ENCODE results near the gene MAPKAP1.

MAPKAP1 gene

DNA sequence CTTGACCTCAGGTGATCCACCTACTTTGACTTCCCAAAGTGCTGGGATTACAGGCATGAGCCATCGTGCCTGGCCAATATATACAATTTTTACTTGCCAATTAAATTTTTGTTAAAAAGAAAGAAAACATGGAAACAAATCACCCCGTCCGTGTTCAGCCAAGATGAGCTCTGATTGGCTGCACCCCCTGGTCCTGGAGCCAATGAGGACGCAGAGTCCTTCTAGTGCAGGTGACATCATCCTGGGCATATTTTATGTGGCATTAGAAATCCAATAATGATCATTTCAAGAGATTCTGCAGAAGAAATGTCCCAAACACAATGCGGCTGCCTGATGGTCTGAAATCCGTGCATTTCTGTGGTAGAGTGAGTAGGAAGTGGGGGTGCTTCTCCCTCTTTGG is 285.8 kb downstream of the MAPKAP1 start:
- TF ChIP-seq POLR2AphosphoS5 (IDR thresholded peaks at IDR 0.05; ENCODE audit: low read depth, low read length) (no peak), PAX5 (IDR thresholded peaks at IDR 0.05; ENCODE audit: insufficient read depth, low read length, severe bottlenecking) (no peak), TAF1 (IDR thresholded peaks at IDR 0.05; ENCODE audit: low read depth, low read length) (no peak), SPI1 (IDR thresholded peaks at IDR 0.05; ENCODE audit: low read depth, low read length) (no peak), POU2F2 (IDR thresholded peaks at IDR 0.05; ENCODE audit: low read depth, low read length) (no peak), POLR2A (IDR thresholded peaks at IDR 0.05; ENCODE audit: low read depth, low read length) (no peak)
- no peak for FAIRE-seq
- no peak for DNase-seq (ENCODE audit: insufficient read length, low spot score)

- FAIRE-seq (no peak), DNase-seq (ENCODE audit: insufficient read length, low spot score) (no peak)
- TF ChIP-seq POLR2AphosphoS5 (IDR thresholded peaks at IDR 0.05; ENCODE audit: low read depth, low read length) (no peak), SPI1 (IDR thresholded peaks at IDR 0.05; ENCODE audit: low read depth, low read length) (no peak), PAX5 (IDR thresholded peaks at IDR 0.05; ENCODE audit: insufficient read depth, low read length, severe bottlenecking) (no peak), POLR2A (IDR thresholded peaks at IDR 0.05; ENCODE audit: low read depth, low read length) (no peak), POU2F2 (IDR thresholded peaks at IDR 0.05; ENCODE audit: low read depth, low read length) (no peak), TAF1 (IDR thresholded peaks at IDR 0.05; ENCODE audit: low read depth, low read length) (no peak)
These were observed 288.6 kb downstream of the MAPKAP1 start for GRCh38 chr9:125418404-125418803.

DNA sequence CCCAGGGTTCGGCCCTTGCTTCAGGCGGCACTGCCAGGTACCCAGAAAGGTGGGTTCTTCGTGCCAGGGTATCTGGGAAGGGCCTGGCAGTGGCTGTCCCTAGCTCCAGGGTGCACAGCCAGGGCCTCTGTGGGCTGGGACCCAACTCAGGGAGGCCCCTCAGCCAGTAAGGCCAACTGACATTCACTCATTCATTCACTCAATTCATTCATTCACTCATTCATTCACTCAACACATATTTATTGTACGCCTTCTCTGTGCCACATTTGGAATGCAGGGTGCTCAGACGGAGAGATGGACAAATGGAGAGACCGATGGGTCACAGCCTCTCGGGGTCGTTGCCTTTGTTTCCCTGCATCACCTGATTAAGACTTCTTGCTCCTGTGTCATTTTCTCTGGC is 290.5 kb downstream of the MAPKAP1 start:
- TF ChIP-seq TAF1 (IDR thresholded peaks at IDR 0.05; ENCODE audit: low read depth, low read length): no peak
- TF ChIP-seq SPI1 (IDR thresholded peaks at IDR 0.05; ENCODE audit: low read depth, low read length): no peak
- no peak for TF ChIP-seq POLR2AphosphoS5 (IDR thresholded peaks at IDR 0.05; ENCODE audit: low read depth, low read length)
- no peak for TF ChIP-seq PAX5 (IDR thresholded peaks at IDR 0.05; ENCODE audit: insufficient read depth, low read length, severe bottlenecking)
- TF ChIP-seq POU2F2 (IDR thresholded peaks at IDR 0.05; ENCODE audit: low read depth, low read length): no peak
- no peak for TF ChIP-seq POLR2A (IDR thresholded peaks at IDR 0.05; ENCODE audit: low read depth, low read length)
- FAIRE-seq: no peak
- DNase-seq (ENCODE audit: insufficient read length, low spot score): no peak

- DNase-seq (ENCODE audit: insufficient read length, low spot score) (no peak), FAIRE-seq (no peak)
- TF ChIP-seq POLR2A (IDR thresholded peaks at IDR 0.05; ENCODE audit: low read depth, low read length) (no peak), POU2F2 (IDR thresholded peaks at IDR 0.05; ENCODE audit: low read depth, low read length) (no peak), PAX5 (IDR thresholded peaks at IDR 0.05; ENCODE audit: insufficient read depth, low read length, severe bottlenecking) (no peak), POLR2AphosphoS5 (IDR thresholded peaks at IDR 0.05; ENCODE audit: low read depth, low read length) (no peak), TAF1 (IDR thresholded peaks at IDR 0.05; ENCODE audit: low read depth, low read length) (no peak), SPI1 (IDR thresholded peaks at IDR 0.05; ENCODE audit: low read depth, low read length) (no peak)
These were observed 291.2 kb downstream of the MAPKAP1 start for GRCh38 chr9:125415583-125416460.

GRCh38 chr9:125413579-125413978 is 293.4 kb downstream of the MAPKAP1 start:
- FAIRE-seq: no peak

DNA sequence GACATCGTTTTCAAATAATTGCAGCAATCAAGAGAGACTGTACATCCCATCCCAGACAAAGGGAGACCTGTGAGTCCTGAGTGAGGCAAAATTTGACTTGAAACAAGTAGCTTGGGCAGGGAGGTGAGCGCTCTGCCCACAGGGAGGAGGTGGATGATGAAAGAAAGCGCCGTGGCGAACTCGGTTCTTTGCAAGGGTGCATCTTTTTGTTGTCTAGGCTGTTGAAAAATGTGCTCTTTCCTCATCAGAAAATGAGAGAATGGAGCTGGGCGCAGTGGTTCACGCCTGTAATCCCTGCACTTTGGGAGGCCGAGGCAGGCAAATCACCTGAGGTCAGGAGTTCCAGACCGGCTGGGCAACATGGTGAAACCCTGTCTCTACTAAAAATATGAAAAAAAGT is 294.8 kb downstream of the MAPKAP1 start:
- TF ChIP-seq POU2F2 (IDR thresholded peaks at IDR 0.05; ENCODE audit: low read depth, low read length) (no peak), POLR2AphosphoS5 (IDR thresholded peaks at IDR 0.05; ENCODE audit: low read depth, low read length) (no peak), TAF1 (IDR thresholded peaks at IDR 0.05; ENCODE audit: low read depth, low read length) (no peak), POLR2A (IDR thresholded peaks at IDR 0.05; ENCODE audit: low read depth, low read length) (no peak), SPI1 (IDR thresholded peaks at IDR 0.05; ENCODE audit: low read depth, low read length) (no peak), PAX5 (IDR thresholded peaks at IDR 0.05; ENCODE audit: insufficient read depth, low read length, severe bottlenecking) (no peak)
- no peak for DNase-seq (ENCODE audit: insufficient read length, low spot score)
- no peak for FAIRE-seq

More at GRCh38 chr9:125413579-125413978, 293.4 kb downstream of the MAPKAP1 start:
- TF ChIP-seq POU2F2 (IDR thresholded peaks at IDR 0.05; ENCODE audit: low read depth, low read length) (no peak), SPI1 (IDR thresholded peaks at IDR 0.05; ENCODE audit: low read depth, low read length) (no peak), PAX5 (IDR thresholded peaks at IDR 0.05; ENCODE audit: insufficient read depth, low read length, severe bottlenecking) (no peak), TAF1 (IDR thresholded peaks at IDR 0.05; ENCODE audit: low read depth, low read length) (no peak), POLR2AphosphoS5 (IDR thresholded peaks at IDR 0.05; ENCODE audit: low read depth, low read length) (no peak), POLR2A (IDR thresholded peaks at IDR 0.05; ENCODE audit: low read depth, low read length) (no peak)
- DNase-seq (ENCODE audit: insufficient read length, low spot score): no peak

DNA sequence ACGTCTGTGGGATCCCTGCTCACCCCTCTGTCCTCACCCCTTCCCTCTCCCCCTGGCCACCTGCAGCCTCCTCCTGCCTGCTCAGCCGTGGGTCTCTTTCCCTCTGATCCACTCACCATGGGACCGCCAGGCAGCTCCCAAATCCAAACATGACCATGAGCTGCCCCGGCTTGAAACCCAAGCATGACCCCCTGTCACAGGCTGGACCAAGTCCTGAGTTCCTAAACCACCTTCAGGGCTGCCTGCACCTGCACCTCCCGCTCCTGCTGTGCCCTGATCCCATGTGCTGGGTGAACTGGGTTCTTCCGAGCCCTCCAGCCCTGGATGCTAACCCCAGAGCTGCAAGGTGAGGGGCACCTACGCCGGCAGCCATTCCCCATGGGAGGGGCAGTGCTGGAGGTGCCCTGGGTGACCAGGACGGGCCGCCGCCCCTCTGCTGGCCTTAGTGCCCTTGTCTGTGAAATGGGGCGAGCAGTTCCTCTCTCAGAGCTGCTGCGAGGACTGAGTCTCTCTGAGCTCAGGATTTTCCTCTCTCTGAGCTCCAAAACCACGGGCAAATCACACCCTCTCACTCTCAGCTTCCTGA is 295.7 kb downstream of the MAPKAP1 start:
- TF ChIP-seq TAF1 (IDR thresholded peaks at IDR 0.05; ENCODE audit: low read depth, low read length): no peak
- TF ChIP-seq SPI1 (IDR thresholded peaks at IDR 0.05; ENCODE audit: low read depth, low read length): 0 out of 2 replicates have a peak, but pooled peaks have one; percentile 12
- DNase-seq (ENCODE audit: insufficient read length, low spot score) (no peak), FAIRE-seq (no peak)

DNA sequence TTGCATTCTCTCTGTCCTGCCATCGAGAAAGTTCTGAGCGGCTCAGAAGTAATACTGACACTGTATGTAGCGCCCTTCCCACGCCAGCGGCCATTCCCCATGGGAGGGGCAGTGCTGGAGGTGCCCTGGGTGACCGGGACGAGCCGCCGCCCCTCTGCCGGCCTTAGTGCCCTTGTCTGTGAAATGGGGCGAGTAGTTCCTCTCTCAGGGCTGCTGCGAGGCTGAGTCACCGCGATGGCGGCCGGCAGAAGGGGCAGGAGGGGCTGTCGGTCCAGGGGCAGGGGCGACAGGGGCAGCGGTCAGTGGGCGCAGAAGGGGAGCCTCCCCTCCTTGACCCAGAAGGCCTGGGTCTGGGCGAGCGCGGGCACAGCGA is 296.5 kb downstream of the MAPKAP1 start:
- no peak for TF ChIP-seq PAX5 (IDR thresholded peaks at IDR 0.05; ENCODE audit: insufficient read depth, low read length, severe bottlenecking)
- TF ChIP-seq POLR2A (IDR thresholded peaks at IDR 0.05; ENCODE audit: low read depth, low read length): no peak
- no peak for TF ChIP-seq TAF1 (IDR thresholded peaks at IDR 0.05; ENCODE audit: low read depth, low read length)
- TF ChIP-seq POLR2AphosphoS5 (IDR thresholded peaks at IDR 0.05; ENCODE audit: low read depth, low read length): no peak
- no peak for TF ChIP-seq SPI1 (IDR thresholded peaks at IDR 0.05; ENCODE audit: low read depth, low read length)
- no peak for TF ChIP-seq POU2F2 (IDR thresholded peaks at IDR 0.05; ENCODE audit: low read depth, low read length)
- DNase-seq (ENCODE audit: insufficient read length, low spot score) (no peak), FAIRE-seq (no peak)

GRCh38 chr9:125409637-125410521 is 297.1 kb downstream of the MAPKAP1 start:
- FAIRE-seq (peak; percentile 98), DNase-seq (ENCODE audit: insufficient read length, low spot score) (peak; percentile 87)
- peak; percentile 71 for TF ChIP-seq TAF1 (IDR thresholded peaks at IDR 0.05; ENCODE audit: low read depth, low read length)
- TF ChIP-seq POLR2AphosphoS5 (IDR thresholded peaks at IDR 0.05; ENCODE audit: low read depth, low read length): peak; percentile 70; the same call in 1 of the 2 replicates
- TF ChIP-seq POLR2A (IDR thresholded peaks at IDR 0.05; ENCODE audit: low read depth, low read length): peak; percentile 72
- TF ChIP-seq PAX5 (IDR thresholded peaks at IDR 0.05; ENCODE audit: insufficient read depth, low read length, severe bottlenecking): no peak
- TF ChIP-seq POU2F2 (IDR thresholded peaks at IDR 0.05; ENCODE audit: low read depth, low read length): peak; percentile 5; the same call in 1 of the 2 replicates
- no peak for TF ChIP-seq SPI1 (IDR thresholded peaks at IDR 0.05; ENCODE audit: low read depth, low read length)
